H4 (cell line): Measurements from ENCODE around the gene UBE2Q2. TPM values are rescaled to one million over a fixed set of nuclear protein-coding genes. Genes with fewer than 3 reads are reported as not detected.
"Not testable (repeated sequence)": the region's sequence is repeated elsewhere in the genome, so short reads cannot be mapped to it uniquely, and the experiment has no call there.

Source experiments
- DNase-seq: peaks from one replicate; pipeline ENCODE4 v3.0.0-alpha.2; 2015; ENCODE audit warnings: low spot score
- total RNA-seq: library from RNA; depleted of rRNA; stranded (reverse); fragments of >200 nt; shearing (Covaris generic); gene quantifications from 2 replicates; pipeline ENCODE4 v1.2.3, GENCODE V29; 2014

Gene UBE2Q2
- total RNA-seq, 1 experiment from 2014 or later, result 26.8 TPM

- no peak for DNase-seq
Measured at GRCh38 chr15:75864213-75865059, 21.2 kb downstream of the UBE2Q2 start.

DNA sequence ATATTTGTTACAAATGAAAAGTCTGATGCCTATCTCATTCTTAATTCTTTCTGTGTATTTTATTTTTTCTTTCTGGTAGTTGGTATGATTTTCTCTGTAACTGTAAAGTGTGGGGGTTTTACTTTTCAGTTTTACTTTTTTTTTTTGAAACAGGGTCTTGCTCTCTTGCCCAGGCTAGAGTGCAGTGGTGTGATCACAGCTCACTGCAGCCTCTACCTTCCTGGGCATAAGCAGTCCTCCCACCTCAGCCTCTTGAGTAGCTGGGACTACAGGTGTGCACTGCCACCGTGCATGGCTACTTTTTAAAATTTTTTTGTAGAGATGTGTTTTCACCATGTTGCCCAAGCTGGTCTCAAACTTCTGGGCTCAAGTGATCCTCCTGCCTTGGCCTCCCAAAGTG lies 22.8 kb downstream of the UBE2Q2 start:
- DNase-seq, result not testable (repeated sequence)

GRCh38 chr15:75866916-75867315 lies 23.7 kb downstream of the UBE2Q2 start:
- no peak for DNase-seq

DNA sequence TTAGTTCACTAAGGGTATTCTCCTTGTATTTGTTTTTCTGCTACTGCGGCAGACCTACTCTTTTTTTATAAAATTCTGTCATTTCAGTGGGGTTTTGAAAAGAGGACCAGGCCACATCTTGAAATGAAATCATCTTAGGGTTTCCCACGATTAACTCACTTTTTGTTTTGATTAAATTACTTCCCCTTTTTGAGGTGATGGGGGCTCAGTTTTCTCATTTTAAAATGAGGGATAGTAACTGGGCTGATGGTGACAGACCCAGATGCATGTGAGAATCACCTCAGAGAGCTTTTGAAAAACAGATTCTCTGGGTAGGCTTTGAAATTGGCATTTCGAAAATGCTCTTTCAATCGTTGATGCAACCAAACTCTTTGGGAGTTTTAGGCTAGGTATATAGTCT lies 24.2 kb downstream of the UBE2Q2 start:
- DNase-seq, result no peak

DNA sequence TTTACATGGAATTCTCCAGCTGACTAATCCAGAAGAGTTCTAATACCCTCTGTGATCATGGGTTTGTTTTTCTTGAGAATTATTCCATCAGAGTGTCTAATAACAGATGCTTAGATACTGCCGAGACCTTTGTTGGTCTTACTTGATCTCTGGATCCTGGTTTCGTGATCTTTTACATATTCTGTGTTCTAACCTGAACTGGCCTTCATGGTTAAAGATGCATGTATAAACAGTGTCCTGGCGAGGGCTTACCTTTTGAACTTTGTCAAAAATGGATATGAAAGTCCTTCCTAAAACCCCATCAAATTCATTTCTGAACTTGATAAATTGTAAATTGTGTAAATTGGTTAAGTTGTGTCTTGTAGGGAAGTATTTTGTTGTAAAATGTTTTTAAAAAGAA lies 24.8 kb downstream of the UBE2Q2 start:
- DNase-seq, result no peak

DNA sequence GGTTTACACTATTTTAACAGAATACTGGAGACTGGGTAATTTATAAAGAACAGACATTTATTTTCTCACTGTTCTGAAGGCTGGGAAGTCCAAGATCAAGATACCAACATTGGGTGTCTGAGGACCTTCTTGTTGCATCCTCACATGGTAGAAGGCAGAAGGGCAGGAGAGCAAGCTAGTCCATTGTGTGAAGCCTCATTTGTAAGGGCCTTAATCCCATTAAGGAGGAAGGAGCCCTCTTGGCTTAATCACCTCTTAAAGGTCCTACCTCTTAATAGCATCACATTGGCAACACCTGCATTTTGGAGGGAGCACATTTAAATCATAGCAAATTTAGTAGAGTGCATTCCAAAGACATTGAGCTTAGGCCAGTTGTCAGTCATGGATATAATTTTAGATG lies 26.2 kb downstream of the UBE2Q2 start:
- no peak for DNase-seq

GRCh38 chr15:75871589-75871988 lies 28.3 kb downstream of the UBE2Q2 start:
- DNase-seq, result not testable (repeated sequence)

- no peak for DNase-seq
Measured at GRCh38 chr15:75872403-75872990, 29.2 kb downstream of the UBE2Q2 start.

GRCh38 chr15:75884041-75884440 lies 40.8 kb downstream of the UBE2Q2 start:
- DNase-seq, result no peak

DNA sequence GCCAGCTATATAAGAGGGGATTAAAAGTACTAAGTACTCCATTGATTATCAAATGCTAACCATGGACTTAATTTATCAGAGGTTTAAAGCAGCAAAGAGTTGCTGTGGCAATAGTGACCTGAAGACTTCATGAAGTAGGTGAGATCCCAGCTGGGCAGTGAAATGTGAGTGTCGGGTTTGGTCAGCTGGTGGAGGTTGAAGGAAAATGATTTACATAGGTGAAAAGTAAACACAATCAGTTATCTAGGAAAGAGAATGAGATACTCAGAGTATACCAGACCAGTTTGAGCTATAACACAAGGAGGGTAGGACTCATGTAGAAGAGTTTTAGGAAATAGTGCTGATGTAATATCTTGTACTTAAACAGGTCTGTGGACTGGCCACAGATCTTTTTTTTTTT lies 43.9 kb downstream of the UBE2Q2 start:
- no peak for DNase-seq

DNA sequence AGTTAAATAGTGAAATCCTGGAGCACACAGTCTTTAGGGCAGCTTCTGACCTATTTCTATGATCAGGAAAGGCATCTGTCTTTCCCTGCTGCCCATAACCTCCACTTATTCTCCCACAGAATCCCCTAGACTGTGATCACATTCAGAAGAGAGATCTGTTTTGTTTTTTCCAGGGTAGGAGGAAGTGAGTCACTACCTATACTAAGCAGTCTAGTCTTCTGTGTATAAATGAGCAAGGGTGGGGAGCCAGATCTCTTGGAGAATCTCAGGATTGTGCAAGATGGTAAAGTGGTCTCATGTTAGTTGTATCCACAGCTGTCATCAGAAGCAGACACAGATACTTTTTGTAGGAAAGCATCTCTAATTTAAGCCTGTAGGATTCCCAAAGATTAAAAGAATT lies 48.6 kb downstream of the UBE2Q2 start:
- peak; percentile 58 for DNase-seq

DNA sequence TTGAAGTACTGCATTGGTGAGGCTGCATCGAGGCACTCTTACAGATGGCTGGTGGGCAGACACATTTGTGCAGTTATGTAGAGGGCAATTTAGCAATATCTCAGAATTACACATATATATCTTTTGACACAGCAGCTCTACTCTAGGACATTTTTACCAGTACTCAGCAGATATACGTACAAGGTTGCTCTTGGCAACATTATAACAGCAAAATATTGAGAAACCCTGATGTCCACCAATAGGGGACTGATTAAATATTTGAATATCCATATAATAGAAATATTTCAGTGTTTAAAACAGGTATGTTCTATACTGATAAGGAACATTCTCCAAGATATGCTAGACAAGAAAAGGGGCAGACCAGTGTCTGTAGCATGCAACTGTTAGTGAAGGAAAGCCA lies 52.5 kb downstream of the UBE2Q2 start:
- DNase-seq, result no peak

DNA sequence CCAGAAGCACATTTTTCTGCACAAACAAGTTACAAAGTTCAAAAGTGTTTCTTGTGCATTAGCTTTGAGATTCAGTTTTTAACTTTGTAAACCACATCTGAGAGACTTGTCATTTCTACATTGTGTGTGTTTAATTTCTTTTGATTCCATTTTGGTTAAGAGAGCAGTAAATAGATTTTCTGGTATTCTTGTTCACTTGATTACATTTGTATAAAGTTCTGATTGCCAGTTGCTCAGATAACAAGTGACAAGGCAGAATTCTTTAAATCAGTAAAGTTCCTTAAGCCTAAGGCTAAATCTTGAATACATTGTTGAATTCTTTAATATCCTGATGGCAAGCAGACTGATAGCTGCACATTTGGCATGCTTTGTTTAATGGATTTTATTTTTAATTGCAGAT lies 57.3 kb downstream of the UBE2Q2 start:
- DNase-seq, result no peak

- DNase-seq, result no peak
Measured at GRCh38 chr15:75902129-75902557, 58.9 kb downstream of the UBE2Q2 start.

GRCh38 chr15:75903331-75904239 lies 60.3 kb downstream of the UBE2Q2 start, which contains the start of gene FBXO22:
FBXO22 (plus strand) TSS chr15:75903878; CDS start chr15:75903964, 86 bp downstream.
- DNase-seq, result peak; percentile 89

DNA sequence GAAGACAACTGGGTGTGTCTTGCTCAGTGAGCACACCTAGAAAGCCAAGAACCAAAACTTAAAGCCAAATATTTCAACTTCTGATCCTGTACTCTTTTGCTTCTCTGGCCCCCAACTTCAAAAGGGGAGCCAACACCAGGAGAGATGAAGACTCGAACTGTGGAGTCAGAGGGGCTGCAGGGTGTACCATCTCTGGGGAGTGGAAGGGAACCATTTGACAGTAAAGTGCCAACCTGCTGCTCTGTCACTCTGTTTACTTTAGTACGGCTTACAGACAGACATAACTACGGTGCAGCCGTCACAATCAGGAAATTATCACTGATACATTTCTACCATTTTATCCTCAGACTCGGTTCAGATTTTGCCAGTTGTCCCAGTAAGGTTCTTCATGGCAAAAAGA lies 62.0 kb downstream of the UBE2Q2 start:
- no peak for DNase-seq

DNA sequence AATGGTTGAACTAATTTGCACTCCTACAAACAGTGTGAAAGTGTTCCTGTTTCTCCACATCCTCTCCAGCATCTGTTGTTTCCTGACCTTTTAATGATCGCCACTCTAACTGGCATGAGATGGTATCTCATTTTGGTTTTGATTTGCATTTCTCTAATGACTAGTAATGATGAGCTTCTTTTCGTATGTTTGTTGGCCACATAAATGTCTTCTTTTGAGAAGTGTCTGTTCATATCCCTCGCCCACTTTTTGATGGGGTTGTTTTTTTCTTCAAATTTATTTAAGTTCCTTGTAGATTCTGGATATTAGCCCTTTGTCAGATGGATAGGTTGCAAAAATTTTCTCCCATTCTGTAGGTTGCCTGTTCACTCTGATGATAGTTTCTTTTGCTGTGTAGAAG lies 67.1 kb downstream of the UBE2Q2 start:
- DNase-seq, result not testable (repeated sequence)

DNA sequence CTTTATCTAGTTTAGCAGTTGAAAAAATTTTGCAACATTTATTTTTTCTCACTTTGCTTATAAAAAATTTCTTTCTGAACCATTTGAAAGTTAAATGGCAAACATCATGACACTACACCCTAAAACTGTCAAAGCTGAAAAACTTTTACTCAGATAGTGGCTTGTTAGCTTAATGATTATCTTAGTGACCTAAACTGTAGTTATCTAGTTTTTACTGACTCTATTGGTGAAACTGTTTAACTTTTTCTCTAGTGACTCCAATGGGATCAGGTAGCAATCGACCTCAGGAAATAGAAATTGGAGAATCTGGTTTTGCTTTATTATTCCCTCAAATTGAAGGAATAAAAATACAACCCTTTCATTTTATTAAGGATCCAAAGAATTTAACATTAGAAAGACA lies 73.7 kb downstream of the UBE2Q2 start:
- DNase-seq, result no peak

GRCh38 chr15:75918135-75918534 lies 74.9 kb downstream of the UBE2Q2 start:
- no peak for DNase-seq

DNA sequence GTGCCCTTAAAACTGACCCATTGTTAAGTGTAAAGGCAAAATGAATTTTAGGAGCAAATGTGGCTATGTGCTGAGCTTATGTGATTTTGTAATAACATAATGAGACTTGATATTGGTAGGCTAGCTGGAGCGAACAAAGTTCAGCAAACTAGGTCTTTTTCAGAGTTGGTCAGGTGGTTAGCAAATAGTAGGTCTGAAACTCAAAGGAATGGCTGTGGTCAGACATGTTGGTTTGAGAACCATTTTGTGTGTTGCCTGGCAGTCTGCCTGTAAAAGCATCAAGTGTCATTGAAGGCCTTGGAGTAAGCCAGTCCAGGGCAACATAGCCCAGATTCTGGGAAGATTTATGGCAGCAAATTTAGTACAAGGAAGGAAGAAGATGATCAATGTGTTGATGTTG lies 76.8 kb downstream of the UBE2Q2 start:
- DNase-seq, result no peak

GRCh38 chr15:75921732-75922703 lies 78.8 kb downstream of the UBE2Q2 start:
- DNase-seq, result peak; percentile 68
